Measurements from ENCODE around the gene METAP2.
"Not testable (repeated sequence)": the region's sequence is repeated elsewhere in the genome, so short reads cannot be mapped to it uniquely, and the experiment has no call there.

METAP2 gene

GRCh38 chr12:95462551-95462950, 11.4 kb upstream of the METAP2 start:
- DNase-seq (ENCODE audit: insufficient read length, low spot score) (no peak), FAIRE-seq (no peak)
- no peak for TF ChIP-seq POLR2A (IDR thresholded peaks at IDR 0.05; ENCODE audit: low read depth, low read length)
- TF ChIP-seq PAX5 (IDR thresholded peaks at IDR 0.05; ENCODE audit: insufficient read depth, low read length, severe bottlenecking): no peak
- TF ChIP-seq TAF1 (IDR thresholded peaks at IDR 0.05; ENCODE audit: low read depth, low read length): no peak
- no peak for TF ChIP-seq POU2F2 (IDR thresholded peaks at IDR 0.05; ENCODE audit: low read depth, low read length)
- no peak for TF ChIP-seq SPI1 (IDR thresholded peaks at IDR 0.05; ENCODE audit: low read depth, low read length)
- TF ChIP-seq POLR2AphosphoS5 (IDR thresholded peaks at IDR 0.05; ENCODE audit: low read depth, low read length): no peak

- TF ChIP-seq POLR2A (IDR thresholded peaks at IDR 0.05; ENCODE audit: low read depth, low read length) (no peak), SPI1 (IDR thresholded peaks at IDR 0.05; ENCODE audit: low read depth, low read length) (no peak), POU2F2 (IDR thresholded peaks at IDR 0.05; ENCODE audit: low read depth, low read length) (no peak), TAF1 (IDR thresholded peaks at IDR 0.05; ENCODE audit: low read depth, low read length) (no peak), POLR2AphosphoS5 (IDR thresholded peaks at IDR 0.05; ENCODE audit: low read depth, low read length) (no peak), PAX5 (IDR thresholded peaks at IDR 0.05; ENCODE audit: insufficient read depth, low read length, severe bottlenecking) (no peak)
- no peak for FAIRE-seq
- no peak for DNase-seq (ENCODE audit: insufficient read length, low spot score)
Observed at GRCh38 chr12:95463050-95463449, 10.9 kb upstream of the METAP2 start.

DNA sequence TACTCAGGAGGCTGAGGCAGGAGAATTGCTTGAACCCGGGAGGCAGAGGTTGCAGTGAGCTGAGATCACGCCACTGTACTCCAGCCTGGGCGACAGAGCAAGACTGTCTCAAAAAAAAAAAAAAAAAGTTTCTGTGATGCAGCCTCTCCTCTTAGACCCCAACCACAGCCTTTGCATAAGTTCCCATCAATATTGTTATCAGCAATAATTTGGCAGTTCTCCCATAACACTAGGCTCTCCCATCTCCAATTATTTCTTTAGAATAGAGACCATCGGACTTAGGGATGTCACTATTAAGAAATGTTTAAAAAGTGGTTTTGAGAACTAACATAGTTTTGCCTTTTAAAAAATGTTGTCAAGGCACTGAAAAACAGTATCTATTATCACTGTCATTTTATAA, 10.2 kb upstream of the METAP2 start:
- DNase-seq (ENCODE audit: insufficient read length, low spot score); FAIRE-seq: not testable (repeated sequence)

DNA sequence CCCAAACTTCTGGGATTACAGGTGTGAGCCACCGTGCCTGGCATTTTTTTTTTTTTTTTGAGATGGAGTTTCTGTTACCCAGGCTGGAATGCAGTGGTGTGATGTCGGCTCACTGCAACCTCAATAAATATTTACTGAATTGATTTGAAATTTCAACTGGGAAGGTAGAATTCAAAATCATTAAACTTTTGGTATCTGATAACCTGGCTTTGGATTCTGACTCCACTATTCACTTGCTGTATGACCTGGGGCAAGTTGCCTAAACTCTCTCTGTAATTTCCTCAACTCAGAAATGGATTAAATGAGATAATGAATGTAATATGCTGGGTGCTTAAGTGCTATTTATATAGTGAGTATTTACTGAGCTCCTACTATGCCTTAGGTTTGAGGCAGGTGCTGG, 8.7 kb upstream of the METAP2 start:
- DNase-seq (ENCODE audit: insufficient read length, low spot score) (no peak), FAIRE-seq (no peak)
- TF ChIP-seq SPI1 (IDR thresholded peaks at IDR 0.05; ENCODE audit: low read depth, low read length) (no peak), TAF1 (IDR thresholded peaks at IDR 0.05; ENCODE audit: low read depth, low read length) (no peak), PAX5 (IDR thresholded peaks at IDR 0.05; ENCODE audit: insufficient read depth, low read length, severe bottlenecking) (no peak), POLR2AphosphoS5 (IDR thresholded peaks at IDR 0.05; ENCODE audit: low read depth, low read length) (no peak), POU2F2 (IDR thresholded peaks at IDR 0.05; ENCODE audit: low read depth, low read length) (no peak), POLR2A (IDR thresholded peaks at IDR 0.05; ENCODE audit: low read depth, low read length) (no peak)

DNA sequence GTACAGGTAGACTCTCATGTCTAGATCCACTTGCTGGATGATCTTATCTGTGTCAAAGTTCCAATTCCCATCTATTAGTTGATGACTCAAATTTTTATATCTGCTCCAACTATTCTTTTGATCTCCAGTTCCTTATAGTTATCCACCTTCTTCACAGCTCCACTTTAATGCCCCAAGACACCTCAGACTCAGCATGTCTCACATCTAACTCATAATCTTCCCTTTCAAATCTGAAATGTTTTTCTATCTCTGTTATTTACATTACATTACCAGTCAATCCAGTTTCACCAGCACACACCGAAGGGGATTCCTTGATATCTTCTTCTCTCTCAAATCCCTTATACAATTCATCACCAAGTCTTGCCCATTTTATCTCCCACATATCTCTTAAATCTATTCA, 3.7 kb upstream of the METAP2 start:
- no peak for FAIRE-seq
- no peak for DNase-seq (ENCODE audit: insufficient read length, low spot score)
- TF ChIP-seq PAX5 (IDR thresholded peaks at IDR 0.05; ENCODE audit: insufficient read depth, low read length, severe bottlenecking): no peak
- TF ChIP-seq POU2F2 (IDR thresholded peaks at IDR 0.05; ENCODE audit: low read depth, low read length): no peak
- TF ChIP-seq POLR2AphosphoS5 (IDR thresholded peaks at IDR 0.05; ENCODE audit: low read depth, low read length): no peak
- TF ChIP-seq POLR2A (IDR thresholded peaks at IDR 0.05; ENCODE audit: low read depth, low read length): no peak
- no peak for TF ChIP-seq TAF1 (IDR thresholded peaks at IDR 0.05; ENCODE audit: low read depth, low read length)
- TF ChIP-seq SPI1 (IDR thresholded peaks at IDR 0.05; ENCODE audit: low read depth, low read length): no peak

DNA sequence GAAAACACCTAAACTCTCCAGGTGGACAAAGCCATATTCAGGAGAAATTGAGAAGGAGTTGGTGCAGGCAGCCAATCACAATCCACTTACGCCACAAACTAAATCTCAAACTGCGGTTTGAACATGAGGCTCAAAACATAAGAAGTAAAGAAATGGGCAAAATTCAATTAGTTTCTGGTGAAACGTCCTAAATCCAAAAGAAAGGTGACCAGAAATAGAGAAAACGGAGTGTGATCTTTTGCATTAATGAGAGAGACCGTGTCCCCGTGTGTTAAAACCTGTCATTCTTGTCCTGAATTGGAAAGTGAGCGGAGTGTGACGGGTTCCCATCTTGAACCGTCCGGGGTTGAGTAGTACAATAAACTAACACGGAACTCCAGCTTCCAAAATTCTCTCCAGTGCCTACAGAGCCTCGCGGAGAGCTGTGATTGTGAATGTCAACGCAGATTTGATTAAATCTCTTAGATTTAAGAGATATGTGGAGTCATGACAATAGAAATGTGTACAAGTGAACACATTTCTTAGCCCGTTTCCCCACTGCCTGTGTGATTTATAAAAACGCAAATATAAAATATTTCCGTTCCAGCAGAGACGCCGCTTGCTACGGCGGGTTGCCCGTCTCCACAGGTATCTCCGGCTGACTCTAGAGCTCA, 595 bp upstream of the METAP2 start:
- no peak for TF ChIP-seq TAF1 (IDR thresholded peaks at IDR 0.05; ENCODE audit: low read depth, low read length)
- peak; percentile 83 for TF ChIP-seq PAX5 (IDR thresholded peaks at IDR 0.05; ENCODE audit: insufficient read depth, low read length, severe bottlenecking)
- no peak for TF ChIP-seq POU2F2 (IDR thresholded peaks at IDR 0.05; ENCODE audit: low read depth, low read length)
- no peak for TF ChIP-seq POLR2A (IDR thresholded peaks at IDR 0.05; ENCODE audit: low read depth, low read length)
- 0 out of 2 replicates have a peak, but pooled peaks have one; percentile 8 for TF ChIP-seq SPI1 (IDR thresholded peaks at IDR 0.05; ENCODE audit: low read depth, low read length)
- TF ChIP-seq POLR2AphosphoS5 (IDR thresholded peaks at IDR 0.05; ENCODE audit: low read depth, low read length): no peak
- FAIRE-seq (no peak), DNase-seq (ENCODE audit: insufficient read length, low spot score) (peak; percentile 17)

DNA sequence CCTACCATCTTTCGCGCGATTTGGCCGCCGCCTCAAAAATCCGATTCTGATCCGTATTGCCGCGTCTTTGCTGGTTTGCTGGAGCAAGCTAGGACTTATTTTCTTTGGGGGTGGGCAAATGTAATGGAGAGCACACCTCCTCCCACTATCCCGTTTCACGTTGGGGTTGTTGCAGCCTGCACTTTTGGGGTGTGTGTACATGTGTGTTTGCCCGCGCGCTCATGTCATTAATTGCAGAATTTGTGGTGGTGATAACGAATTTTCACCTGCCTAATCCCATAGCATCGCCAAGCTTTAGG, 657 bp downstream of the METAP2 start:
- no peak for TF ChIP-seq SPI1 (IDR thresholded peaks at IDR 0.05; ENCODE audit: low read depth, low read length)
- no peak for TF ChIP-seq PAX5 (IDR thresholded peaks at IDR 0.05; ENCODE audit: insufficient read depth, low read length, severe bottlenecking)
- TF ChIP-seq POU2F2 (IDR thresholded peaks at IDR 0.05; ENCODE audit: low read depth, low read length): no peak
- no peak for TF ChIP-seq POLR2AphosphoS5 (IDR thresholded peaks at IDR 0.05; ENCODE audit: low read depth, low read length)
- TF ChIP-seq POLR2A (IDR thresholded peaks at IDR 0.05; ENCODE audit: low read depth, low read length): no peak
- no peak for TF ChIP-seq TAF1 (IDR thresholded peaks at IDR 0.05; ENCODE audit: low read depth, low read length)
- FAIRE-seq (no peak), DNase-seq (ENCODE audit: insufficient read length, low spot score) (no peak)

DNA sequence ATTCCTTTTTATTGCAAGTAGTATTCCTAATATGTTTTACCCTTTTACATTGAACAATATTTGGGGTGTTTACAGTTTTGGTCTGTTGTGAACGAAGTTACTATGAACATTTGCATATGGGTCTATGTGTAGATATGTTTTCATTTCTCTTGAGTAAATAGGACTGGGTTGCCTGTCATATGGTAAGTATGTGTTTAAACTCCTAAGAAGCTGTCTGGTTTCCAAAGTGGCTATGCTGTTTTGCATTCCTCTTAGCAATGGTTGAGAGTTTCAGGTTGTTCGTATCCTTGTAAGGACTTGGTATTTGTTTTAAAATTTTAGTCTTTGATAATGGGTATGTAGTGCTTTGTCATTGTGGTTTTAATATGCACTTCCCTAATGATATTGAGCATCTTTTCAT, 6.3 kb downstream of the METAP2 start:
- DNase-seq (ENCODE audit: insufficient read length, low spot score) (no peak), FAIRE-seq (no peak)
- TF ChIP-seq PAX5 (IDR thresholded peaks at IDR 0.05; ENCODE audit: insufficient read depth, low read length, severe bottlenecking) (no peak), TAF1 (IDR thresholded peaks at IDR 0.05; ENCODE audit: low read depth, low read length) (no peak), SPI1 (IDR thresholded peaks at IDR 0.05; ENCODE audit: low read depth, low read length) (no peak), POLR2AphosphoS5 (IDR thresholded peaks at IDR 0.05; ENCODE audit: low read depth, low read length) (no peak), POLR2A (IDR thresholded peaks at IDR 0.05; ENCODE audit: low read depth, low read length) (no peak), POU2F2 (IDR thresholded peaks at IDR 0.05; ENCODE audit: low read depth, low read length) (no peak)

- FAIRE-seq (no peak), DNase-seq (ENCODE audit: insufficient read length, low spot score) (no peak)
- TF ChIP-seq POLR2AphosphoS5 (IDR thresholded peaks at IDR 0.05; ENCODE audit: low read depth, low read length) (no peak), SPI1 (IDR thresholded peaks at IDR 0.05; ENCODE audit: low read depth, low read length) (no peak), PAX5 (IDR thresholded peaks at IDR 0.05; ENCODE audit: insufficient read depth, low read length, severe bottlenecking) (no peak), POLR2A (IDR thresholded peaks at IDR 0.05; ENCODE audit: low read depth, low read length) (no peak), POU2F2 (IDR thresholded peaks at IDR 0.05; ENCODE audit: low read depth, low read length) (no peak), TAF1 (IDR thresholded peaks at IDR 0.05; ENCODE audit: low read depth, low read length) (no peak)
Observed at GRCh38 chr12:95481072-95481471, 7.1 kb downstream of the METAP2 start.

- no peak for TF ChIP-seq POLR2AphosphoS5 (IDR thresholded peaks at IDR 0.05; ENCODE audit: low read depth, low read length)
- no peak for TF ChIP-seq TAF1 (IDR thresholded peaks at IDR 0.05; ENCODE audit: low read depth, low read length)
- TF ChIP-seq POLR2A (IDR thresholded peaks at IDR 0.05; ENCODE audit: low read depth, low read length): no peak
- TF ChIP-seq POU2F2 (IDR thresholded peaks at IDR 0.05; ENCODE audit: low read depth, low read length): no peak
- no peak for TF ChIP-seq PAX5 (IDR thresholded peaks at IDR 0.05; ENCODE audit: insufficient read depth, low read length, severe bottlenecking)
- TF ChIP-seq SPI1 (IDR thresholded peaks at IDR 0.05; ENCODE audit: low read depth, low read length): no peak
- FAIRE-seq (no peak), DNase-seq (ENCODE audit: insufficient read length, low spot score) (no peak)
Observed at GRCh38 chr12:95481888-95482287, 7.9 kb downstream of the METAP2 start.

- not testable (repeated sequence) for DNase-seq (ENCODE audit: insufficient read length, low spot score); FAIRE-seq
Observed at GRCh38 chr12:95482564-95482963, 8.6 kb downstream of the METAP2 start.

All from GM12891 (cell line).